SIG-M5 (cell line): ENCODE data around the gene SLC35F5.
"Not testable (repeated sequence)": the region's sequence is repeated elsewhere in the genome, so short reads cannot be mapped to it uniquely, and the experiment has no call there.

ENCODE experiments used
- DNase-seq: peaks from one replicate; lab custom pipeline; 2025; lab: John Stamatoyannopoulos, UW

The SLC35F5 gene

GRCh38 chr2:113756355-113757137, at the start of gene SLC35F5:
Gene SLC35F5 (minus strand): TSS chr2:113756642. CDS start chr2:113756409, 233 bp downstream.
- DNase-seq, result peak; percentile 83

GRCh38 chr2:113799375-113799774, 42.9 kb upstream of the SLC35F5 start:
- no peak for DNase-seq

DNA sequence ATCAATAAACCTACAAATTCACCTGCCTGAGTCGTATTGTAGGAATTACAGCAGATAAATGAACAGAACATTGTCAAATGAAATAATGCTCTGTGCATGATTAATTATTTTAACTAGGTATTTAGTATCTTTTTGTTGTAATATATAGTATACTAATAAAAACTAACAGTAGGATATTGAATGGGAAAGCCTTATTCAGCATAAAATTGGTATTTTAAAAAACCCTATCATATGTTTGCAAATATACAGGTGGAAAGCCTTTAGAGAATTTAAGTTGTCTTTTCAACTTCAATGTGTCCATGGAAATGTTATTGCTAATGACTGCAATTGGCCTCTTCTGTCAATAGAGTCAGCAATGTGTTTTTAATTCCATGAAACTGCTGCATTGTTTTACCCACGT, 40.8 kb upstream of the SLC35F5 start:
- DNase-seq, result no peak

GRCh38 chr2:113796592-113797175, 40.2 kb upstream of the SLC35F5 start:
- DNase-seq, result no peak

GRCh38 chr2:113795405-113795920, 39.0 kb upstream of the SLC35F5 start:
- DNase-seq, result no peak

DNA sequence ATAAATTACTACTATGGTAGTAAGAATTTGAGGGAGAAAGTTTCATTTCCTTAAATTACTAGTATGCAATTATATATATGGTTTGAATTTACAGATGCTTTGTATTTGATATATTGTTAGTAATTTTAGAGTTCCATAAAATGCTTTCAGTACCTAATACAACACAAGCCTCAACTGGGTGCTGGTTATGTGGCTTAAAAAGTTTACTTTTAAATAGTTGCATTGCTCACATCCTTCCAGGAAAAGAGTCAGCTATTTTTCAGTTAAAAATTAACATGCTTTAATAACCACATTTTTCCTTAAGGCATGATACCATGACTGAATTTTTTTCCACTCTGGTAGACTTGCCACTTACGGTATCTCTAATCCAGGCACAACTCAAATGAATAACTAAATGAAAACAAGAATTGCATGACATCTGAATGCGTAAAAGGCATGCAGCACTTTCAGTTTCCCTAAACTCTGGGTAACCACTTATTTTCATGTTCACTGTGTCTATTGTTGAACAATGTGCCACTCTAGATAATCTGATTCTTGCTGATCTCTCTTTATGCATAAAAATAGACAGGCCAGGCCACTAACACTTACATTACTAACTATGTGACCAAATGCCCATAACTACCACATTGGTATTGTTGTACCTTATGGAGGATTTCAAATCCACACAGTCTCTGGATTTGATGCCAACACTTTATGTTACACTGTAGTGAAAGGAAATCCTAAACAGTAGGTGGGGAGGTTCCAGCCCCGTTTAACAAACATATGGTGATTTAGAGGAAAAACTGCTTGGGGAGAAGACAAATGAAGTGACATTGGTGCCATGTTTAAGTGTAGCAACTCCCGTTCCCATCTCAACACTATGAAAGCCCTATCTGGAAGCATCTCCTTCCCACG, 35.5 kb upstream of the SLC35F5 start:
- DNase-seq, result no peak

DNA sequence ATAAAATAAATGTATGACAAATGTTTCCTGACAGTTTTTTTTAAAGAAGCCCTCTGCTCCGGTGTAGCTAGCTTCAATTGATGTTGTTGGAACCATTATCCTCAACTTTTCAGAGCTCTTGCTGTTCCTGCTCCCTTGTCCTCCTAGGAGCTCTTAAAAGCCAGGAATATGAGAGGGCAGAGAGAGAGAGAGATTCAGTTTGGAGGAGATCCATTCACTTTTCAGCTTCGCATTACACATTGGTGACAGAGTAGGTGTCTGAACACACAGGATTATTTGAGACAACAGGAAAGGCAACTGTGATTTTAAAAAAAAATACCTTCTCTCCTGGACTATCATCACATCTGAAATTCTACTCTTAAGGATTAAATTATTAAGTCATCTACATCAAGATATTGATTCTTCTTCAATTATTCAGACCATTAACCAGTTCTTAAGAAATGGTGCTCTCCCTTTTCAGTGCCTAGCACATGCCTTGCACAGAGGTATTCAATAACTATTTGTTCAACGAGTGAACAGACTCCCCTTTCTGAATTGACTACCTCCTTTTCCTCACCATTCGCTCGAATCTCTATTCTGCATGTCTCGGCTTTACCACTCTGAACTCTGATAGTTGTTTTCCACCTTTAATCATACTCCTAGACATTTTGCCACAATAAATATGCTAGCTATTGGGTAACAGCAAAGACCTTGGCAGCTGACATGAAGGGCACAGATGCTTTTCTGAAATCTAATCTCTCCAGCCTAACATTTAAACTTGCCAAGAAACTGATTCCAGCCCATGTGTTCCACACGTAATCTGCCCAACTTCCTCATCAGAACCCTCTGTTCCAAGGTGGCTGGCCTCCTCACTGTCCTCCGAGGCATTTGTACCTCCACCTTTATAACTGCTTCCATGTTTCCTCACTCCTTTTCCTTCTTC, 28.6 kb upstream of the SLC35F5 start:
- DNase-seq, result no peak

GRCh38 chr2:113780472-113780871, 24.0 kb upstream of the SLC35F5 start:
- no peak for DNase-seq

DNA sequence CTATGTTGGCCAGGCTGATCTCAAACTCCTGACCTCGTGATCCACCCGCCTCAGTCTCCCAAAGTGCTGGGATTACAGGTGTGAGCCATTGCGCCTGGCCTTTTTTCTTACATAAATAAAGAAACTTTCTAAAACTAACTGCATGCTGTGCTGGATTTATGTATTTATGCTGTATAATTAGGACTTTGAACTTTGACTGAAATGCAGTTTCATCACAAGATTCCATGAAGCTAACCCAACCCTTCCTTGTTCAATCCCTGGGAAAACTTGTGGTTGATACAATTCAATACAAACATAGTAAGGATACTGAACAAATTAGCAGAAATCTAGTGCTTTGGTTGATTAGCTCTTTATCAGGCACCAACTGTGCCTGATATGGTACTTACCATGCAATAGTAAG, 20.9 kb upstream of the SLC35F5 start:
- DNase-seq, result no peak

DNA sequence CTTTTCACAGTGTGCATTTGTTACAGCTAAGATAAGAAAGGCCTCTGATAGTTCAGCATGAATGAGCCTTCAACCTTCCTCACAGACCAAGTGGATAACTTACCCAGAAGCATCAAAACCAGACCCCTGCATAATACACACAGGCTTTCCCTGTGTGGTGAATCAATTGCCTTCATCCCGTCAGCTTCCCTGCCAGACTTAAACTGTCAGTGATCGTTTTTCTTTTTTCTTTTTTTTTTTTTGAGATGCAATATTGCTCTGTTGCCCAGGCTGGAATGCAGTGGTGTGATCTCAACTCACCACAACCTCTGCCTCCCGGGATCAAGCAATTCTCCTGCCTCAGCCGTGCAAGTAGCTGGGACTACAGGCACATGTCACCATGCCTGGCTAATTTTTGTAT, 20.5 kb upstream of the SLC35F5 start:
- DNase-seq, result no peak

DNA sequence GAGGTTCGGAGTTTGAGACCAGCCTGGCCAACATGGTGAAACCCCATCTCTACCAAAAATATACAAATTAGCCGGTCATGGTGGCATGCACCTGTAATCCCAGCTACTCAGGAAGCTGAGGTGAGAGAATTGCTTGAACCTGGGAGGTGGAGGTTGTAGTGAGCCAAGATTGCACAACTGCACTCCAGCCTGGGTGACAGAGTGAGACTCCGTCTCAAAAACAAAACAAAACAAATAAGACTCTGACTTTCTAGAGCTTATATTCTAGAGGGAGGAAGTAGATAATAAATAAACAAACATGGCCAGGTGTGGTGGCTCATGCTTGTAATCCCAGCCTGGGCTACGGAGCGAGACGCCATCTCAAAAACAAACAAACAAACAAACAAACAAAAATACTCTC, 18.2 kb upstream of the SLC35F5 start:
- DNase-seq, result not testable (repeated sequence)

GRCh38 chr2:113770929-113771328, 14.5 kb upstream of the SLC35F5 start:
- DNase-seq, result no peak

DNA sequence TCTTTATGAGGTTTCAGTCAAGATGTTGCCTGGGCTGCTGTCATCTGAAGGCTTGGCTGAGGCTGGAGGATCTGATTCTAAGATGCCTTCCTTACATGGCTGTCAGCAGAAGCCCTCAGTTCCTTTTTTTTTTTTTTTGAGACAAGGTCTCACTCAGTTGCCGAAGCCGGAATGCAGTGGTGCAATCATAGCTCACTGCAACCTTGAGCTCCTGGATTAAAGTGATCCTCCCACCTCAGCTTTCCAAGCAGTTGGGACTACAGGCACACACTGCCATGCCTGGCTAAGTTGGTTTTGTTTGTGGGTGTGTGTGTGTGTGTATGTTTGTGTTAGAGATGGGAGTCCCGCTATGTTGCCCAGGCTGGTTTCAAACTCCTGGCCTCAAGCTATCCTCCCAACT, 13.1 kb upstream of the SLC35F5 start:
- DNase-seq, result no peak

- no peak for DNase-seq
These were observed 12.3 kb upstream of the SLC35F5 start for GRCh38 chr2:113768770-113769169.

- DNase-seq, result no peak
These were observed 11.5 kb upstream of the SLC35F5 start for GRCh38 chr2:113767811-113768460.

DNA sequence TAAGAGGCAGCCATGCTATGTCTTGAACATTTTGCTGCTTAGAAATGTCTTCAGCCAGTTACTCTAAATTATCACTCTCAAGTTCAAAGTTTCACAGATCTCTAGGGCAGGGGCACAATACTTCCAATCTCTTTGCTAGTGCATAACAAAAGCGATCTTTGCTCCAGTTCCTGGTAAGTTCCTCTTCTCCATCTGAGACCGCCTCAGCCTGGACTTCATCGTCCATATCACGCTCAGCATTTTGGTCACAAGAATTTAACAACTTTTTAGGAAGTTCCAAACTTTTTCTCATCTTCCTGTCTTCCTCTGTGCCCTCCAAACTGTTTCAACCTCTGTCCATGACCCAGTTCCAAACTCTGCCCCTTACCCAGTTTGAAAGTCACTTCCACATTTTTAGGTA, 8.8 kb upstream of the SLC35F5 start:
- DNase-seq, result no peak

DNA sequence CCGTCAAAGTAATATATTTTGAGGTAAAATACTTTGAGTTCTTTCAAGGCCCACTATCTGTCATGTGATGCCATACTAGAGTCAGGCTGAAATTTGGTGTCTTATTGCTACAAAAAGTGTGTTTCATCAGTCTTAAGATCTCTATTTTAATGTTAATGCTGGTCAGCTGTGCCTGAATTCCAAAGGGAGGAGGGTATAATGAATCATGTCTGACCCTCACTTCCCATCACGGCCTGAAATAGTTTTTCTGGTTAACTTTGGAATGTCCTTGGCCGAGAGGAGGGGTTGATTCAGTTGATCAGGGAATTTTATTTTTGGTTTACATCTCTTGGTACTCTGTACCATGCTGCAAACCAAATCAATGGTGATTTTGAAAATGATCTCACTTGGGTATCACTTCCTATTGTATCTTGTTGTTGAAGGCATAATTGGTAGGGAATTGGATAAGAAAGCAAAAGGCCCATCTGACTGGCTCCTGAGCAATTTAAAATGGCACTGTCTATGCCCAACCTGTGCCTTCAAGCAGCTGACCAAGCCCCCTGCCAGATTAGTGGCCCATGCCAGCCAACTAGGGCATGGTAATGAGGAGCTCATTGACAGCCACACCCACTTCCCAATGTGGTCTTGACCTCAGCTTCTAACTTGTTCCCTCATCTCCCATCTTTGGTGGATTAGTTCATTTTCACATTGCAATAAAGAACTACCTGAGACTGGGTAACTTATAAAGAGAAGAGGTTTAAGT, 6.1 kb upstream of the SLC35F5 start:
- no peak for DNase-seq

DNA sequence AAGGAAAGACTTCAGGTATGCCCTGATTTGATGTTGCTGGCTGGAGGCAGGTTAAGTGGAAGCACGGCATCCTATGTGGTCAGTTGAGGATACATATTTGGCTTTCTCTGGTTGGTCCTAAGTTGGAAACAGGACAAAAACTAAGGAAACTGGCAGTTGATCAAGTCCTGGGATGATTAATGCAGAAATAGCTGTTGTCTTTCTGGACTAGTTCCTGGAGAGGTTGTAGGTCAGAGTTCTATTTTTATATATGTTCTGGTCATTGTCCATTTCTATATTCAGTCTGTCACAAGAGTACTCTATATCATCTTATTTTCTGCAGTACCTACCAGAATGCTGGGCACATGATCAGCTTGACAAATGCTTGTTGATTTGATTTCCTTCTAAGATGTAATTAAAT, 4.0 kb upstream of the SLC35F5 start:
- no peak for DNase-seq

- no peak for DNase-seq
These were observed 756 bp upstream of the SLC35F5 start for GRCh38 chr2:113757138-113757657.

DNA sequence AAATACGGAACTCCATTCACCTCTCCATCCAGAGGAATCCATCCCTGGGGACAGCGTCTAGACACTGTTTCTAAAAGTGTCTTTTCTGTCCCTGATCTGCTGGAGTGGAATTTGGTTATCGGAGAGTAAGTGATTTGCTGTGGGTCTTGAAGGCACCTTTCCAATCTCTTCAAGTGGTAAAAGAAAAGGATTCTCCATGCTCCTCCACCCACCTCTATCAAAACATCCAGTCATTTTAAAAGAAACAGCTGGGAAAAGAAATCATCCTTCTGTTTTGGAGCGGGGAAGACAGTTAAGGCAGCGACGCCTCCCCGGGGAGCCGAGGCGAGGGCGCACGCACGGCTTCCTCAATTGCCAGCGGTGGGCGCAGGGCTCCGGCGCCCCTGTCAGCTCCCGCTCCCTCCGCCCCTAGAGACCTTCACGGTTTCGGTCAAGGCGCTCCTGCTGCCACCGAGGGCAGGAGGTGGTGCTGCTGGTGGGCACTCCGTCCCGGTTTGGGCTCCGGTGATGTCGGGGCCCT, 547 bp downstream of the SLC35F5 start:
- no peak for DNase-seq
